Measurements from ENCODE around the gene PLEKHM1.
"Not testable (repeated sequence)": the region's sequence is repeated elsewhere in the genome, so short reads cannot be mapped to it uniquely, and the experiment has no call there.

The PLEKHM1 gene

DNA sequence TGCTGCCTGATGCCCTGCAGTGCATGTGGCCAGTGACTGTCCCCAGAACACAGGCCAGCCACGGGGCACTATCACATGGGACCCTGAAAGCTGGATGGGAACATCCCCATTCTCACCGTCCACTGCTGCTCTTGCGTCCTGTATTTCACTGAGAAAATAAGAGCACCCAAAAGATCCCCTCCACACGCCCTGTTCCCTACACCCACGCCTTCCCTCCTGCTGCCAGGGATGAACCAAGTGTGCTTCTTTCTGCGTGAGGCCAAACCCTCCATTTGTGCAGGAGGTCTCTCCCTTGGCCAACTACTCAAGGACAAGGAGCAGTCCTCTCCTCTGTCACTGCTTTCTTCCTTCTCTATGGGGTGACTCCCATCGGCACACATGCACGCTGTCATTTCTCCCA lies 36.2 kb downstream of the PLEKHM1 start:
- H3K27me3 ChIP-seq (ENCODE audit: low read depth, low read length); H3K4me3 ChIP-seq (ENCODE audit: low read depth in 1 of 2, low read length in 2 of 2); H3K4me1 ChIP-seq (ENCODE audit: control insufficient read depth in 1 of 2, insufficient read depth in 2 of 2, low read length in 2 of 2); H3K9me3 ChIP-seq (ENCODE audit: control insufficient read depth in 1 of 2, low read length in 2 of 2); H3K27ac ChIP-seq (ENCODE audit: low read length): not testable (repeated sequence)
- peaks cover 0 to 25% of the 10 kb centered on the region in 2 donors for H3K36me3 ChIP-seq (ENCODE audit: control insufficient read depth in 1 of 2, insufficient read depth in 2 of 2, low read length in 2 of 2)

DNA sequence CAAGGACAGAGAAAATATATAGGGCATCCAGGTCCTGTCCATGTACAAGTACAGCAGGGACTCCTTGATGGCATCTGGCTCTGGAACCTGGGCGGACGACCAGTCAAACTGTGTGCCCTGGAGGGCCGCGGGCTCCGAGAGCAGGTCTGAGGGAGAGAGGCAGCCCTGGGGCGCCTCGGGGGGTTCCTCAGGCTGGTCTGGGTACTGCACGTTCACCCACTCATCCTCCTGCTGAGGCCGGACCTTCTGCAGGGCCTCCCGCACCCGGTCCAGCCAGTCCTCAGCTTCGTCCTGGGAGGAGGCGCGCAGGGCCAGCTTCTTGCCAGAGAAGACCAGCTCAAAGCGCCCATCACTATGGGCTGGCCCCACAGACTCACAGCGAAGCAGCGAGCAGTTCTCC lies 36.8 kb downstream of the PLEKHM1 start:
- H3K27ac ChIP-seq (ENCODE audit: low read length); H3K4me1 ChIP-seq (ENCODE audit: control insufficient read depth in 1 of 2, insufficient read depth in 2 of 2, low read length in 2 of 2); H3K27me3 ChIP-seq (ENCODE audit: low read depth, low read length); H3K4me3 ChIP-seq (ENCODE audit: low read depth in 1 of 2, low read length in 2 of 2); H3K9me3 ChIP-seq (ENCODE audit: control insufficient read depth in 1 of 2, low read length in 2 of 2): not testable (repeated sequence)
- peaks cover 0 to 28% of the 10 kb centered on the region in 2 donors for H3K36me3 ChIP-seq (ENCODE audit: control insufficient read depth in 1 of 2, insufficient read depth in 2 of 2, low read length in 2 of 2)

- H3K4me3 ChIP-seq (ENCODE audit: low read depth in 1 of 2, low read length in 2 of 2); H3K27me3 ChIP-seq (ENCODE audit: low read depth, low read length); H3K27ac ChIP-seq (ENCODE audit: low read length); H3K9me3 ChIP-seq (ENCODE audit: control insufficient read depth in 1 of 2, low read length in 2 of 2); H3K4me1 ChIP-seq (ENCODE audit: control insufficient read depth in 1 of 2, insufficient read depth in 2 of 2, low read length in 2 of 2): not testable (repeated sequence)
- peaks cover 0 to 28% of the 10 kb centered on the region in 2 donors for H3K36me3 ChIP-seq (ENCODE audit: control insufficient read depth in 1 of 2, insufficient read depth in 2 of 2, low read length in 2 of 2)
These were observed 37.3 kb downstream of the PLEKHM1 start for GRCh38 chr17:45453225-45453534.

DNA sequence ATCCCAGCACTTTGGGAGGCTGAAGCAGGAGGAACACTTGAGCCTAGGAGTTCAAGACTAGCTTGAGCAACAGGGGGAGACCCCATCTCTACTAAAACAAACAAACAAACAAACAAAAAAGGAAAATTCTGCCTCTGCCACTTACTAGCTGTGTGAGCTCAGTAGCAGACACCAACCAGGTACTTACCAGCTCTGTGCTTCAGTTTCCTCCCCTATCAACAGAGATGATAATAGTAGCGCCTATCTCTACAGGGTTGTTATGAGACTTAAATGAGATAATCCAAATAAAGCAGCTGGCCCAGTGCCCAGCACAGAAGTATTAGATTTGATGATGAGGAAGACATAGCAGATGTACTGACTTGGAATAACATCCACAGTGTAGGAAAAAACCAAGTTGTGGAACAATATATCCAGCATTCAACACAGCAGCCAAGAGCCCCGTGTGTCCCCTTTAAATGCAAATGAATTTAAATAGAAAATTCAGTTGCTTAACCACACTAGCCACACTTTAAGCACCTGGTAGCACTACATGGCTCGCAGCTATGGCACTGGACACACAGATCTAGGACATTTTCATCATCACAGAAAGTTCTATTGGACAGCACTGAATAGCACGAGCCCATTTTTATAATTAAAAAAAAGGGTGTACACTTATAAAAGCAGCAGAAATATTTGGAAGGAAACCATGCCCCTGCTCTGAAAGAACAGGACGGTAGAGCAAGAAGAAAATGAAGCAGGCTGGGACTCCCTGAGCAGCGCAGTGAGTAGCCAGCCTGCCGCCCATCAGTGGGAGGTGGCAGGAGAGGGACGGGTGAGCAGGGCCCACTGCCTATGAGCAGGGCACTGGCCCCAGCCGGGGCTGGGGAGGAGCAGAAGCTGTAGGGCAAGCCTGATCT lies 37.9 kb downstream of the PLEKHM1 start:
- not testable (repeated sequence) for H3K27me3 ChIP-seq (ENCODE audit: low read depth, low read length); H3K4me1 ChIP-seq (ENCODE audit: control insufficient read depth in 1 of 2, insufficient read depth in 2 of 2, low read length in 2 of 2); H3K9me3 ChIP-seq (ENCODE audit: control insufficient read depth in 1 of 2, low read length in 2 of 2); H3K4me3 ChIP-seq (ENCODE audit: low read depth in 1 of 2, low read length in 2 of 2); H3K27ac ChIP-seq (ENCODE audit: low read length)
- H3K36me3 ChIP-seq (ENCODE audit: control insufficient read depth in 1 of 2, insufficient read depth in 2 of 2, low read length in 2 of 2): peaks cover 0 to 28% of the 10 kb centered on the region in 2 donors

- H3K27ac ChIP-seq (ENCODE audit: low read length); H3K4me3 ChIP-seq (ENCODE audit: low read depth in 1 of 2, low read length in 2 of 2); H3K9me3 ChIP-seq (ENCODE audit: control insufficient read depth in 1 of 2, low read length in 2 of 2); H3K27me3 ChIP-seq (ENCODE audit: low read depth, low read length); H3K4me1 ChIP-seq (ENCODE audit: control insufficient read depth in 1 of 2, insufficient read depth in 2 of 2, low read length in 2 of 2): not testable (repeated sequence)
- peaks cover 0 to 28% of the 10 kb centered on the region in 2 donors for H3K36me3 ChIP-seq (ENCODE audit: control insufficient read depth in 1 of 2, insufficient read depth in 2 of 2, low read length in 2 of 2)
These were observed 38.9 kb downstream of the PLEKHM1 start for GRCh38 chr17:45451660-45452059.

DNA sequence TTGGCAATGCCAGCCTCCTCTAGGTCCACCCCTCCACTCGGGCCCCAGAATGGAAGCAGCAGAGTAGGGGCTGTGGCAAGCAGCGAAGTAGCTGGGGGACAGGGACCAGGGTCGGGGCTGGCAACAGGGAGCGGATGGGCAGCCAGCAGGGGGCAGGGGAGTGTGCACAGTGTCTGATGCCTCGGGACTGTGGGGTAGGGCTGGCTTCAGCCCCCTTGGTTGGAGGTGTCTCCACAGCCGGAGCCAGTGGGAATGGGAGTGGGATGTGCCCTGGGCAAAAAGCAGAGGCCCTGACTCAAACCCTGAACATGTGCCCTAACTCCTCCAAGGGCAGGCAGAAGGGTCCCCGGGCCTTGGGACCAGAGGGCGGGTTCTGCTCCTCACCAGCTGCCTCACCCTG lies 39.4 kb downstream of the PLEKHM1 start:
- no peaks in the 10 kb centered on the region for H3K4me1 ChIP-seq (ENCODE audit: control insufficient read depth in 1 of 2, insufficient read depth in 2 of 2, low read length in 2 of 2)
- H3K4me3 ChIP-seq (ENCODE audit: low read depth in 1 of 2, low read length in 2 of 2): no peak overlapping the region
- H3K9me3 ChIP-seq (ENCODE audit: control insufficient read depth in 1 of 2, low read length in 2 of 2): no peaks in the 10 kb centered on the region
- H3K27me3 ChIP-seq (ENCODE audit: low read depth, low read length): no peaks in the 10 kb centered on the region
- no peak overlapping the region for H3K27ac ChIP-seq (ENCODE audit: low read length)
- H3K36me3 ChIP-seq (ENCODE audit: control insufficient read depth in 1 of 2, insufficient read depth in 2 of 2, low read length in 2 of 2): peaks cover 0 to 24% of the 10 kb centered on the region in 2 donors

- H3K27me3 ChIP-seq (ENCODE audit: low read depth, low read length); H3K4me1 ChIP-seq (ENCODE audit: control insufficient read depth in 1 of 2, insufficient read depth in 2 of 2, low read length in 2 of 2); H3K27ac ChIP-seq (ENCODE audit: low read length); H3K4me3 ChIP-seq (ENCODE audit: low read depth in 1 of 2, low read length in 2 of 2); H3K9me3 ChIP-seq (ENCODE audit: control insufficient read depth in 1 of 2, low read length in 2 of 2): not testable (repeated sequence)
- H3K36me3 ChIP-seq (ENCODE audit: control insufficient read depth in 1 of 2, insufficient read depth in 2 of 2, low read length in 2 of 2): peaks cover 0 to 24% of the 10 kb centered on the region in 2 donors
These were observed 40.7 kb downstream of the PLEKHM1 start for GRCh38 chr17:45449708-45450329.

GRCh38 chr17:45449260-45449659 lies 41.3 kb downstream of the PLEKHM1 start:
- H3K27me3 ChIP-seq (ENCODE audit: low read depth, low read length); H3K4me1 ChIP-seq (ENCODE audit: control insufficient read depth in 1 of 2, insufficient read depth in 2 of 2, low read length in 2 of 2); H3K9me3 ChIP-seq (ENCODE audit: control insufficient read depth in 1 of 2, low read length in 2 of 2); H3K4me3 ChIP-seq (ENCODE audit: low read depth in 1 of 2, low read length in 2 of 2); H3K27ac ChIP-seq (ENCODE audit: low read length): not testable (repeated sequence)
- H3K36me3 ChIP-seq (ENCODE audit: control insufficient read depth in 1 of 2, insufficient read depth in 2 of 2, low read length in 2 of 2): peaks cover 0 to 26% of the 10 kb centered on the region in 2 donors

GRCh38 chr17:45448483-45448882 lies 42.0 kb downstream of the PLEKHM1 start:
- not testable (repeated sequence) for H3K4me3 ChIP-seq (ENCODE audit: low read depth in 1 of 2, low read length in 2 of 2); H3K27me3 ChIP-seq (ENCODE audit: low read depth, low read length); H3K9me3 ChIP-seq (ENCODE audit: control insufficient read depth in 1 of 2, low read length in 2 of 2); H3K4me1 ChIP-seq (ENCODE audit: control insufficient read depth in 1 of 2, insufficient read depth in 2 of 2, low read length in 2 of 2); H3K27ac ChIP-seq (ENCODE audit: low read length)
- H3K36me3 ChIP-seq (ENCODE audit: control insufficient read depth in 1 of 2, insufficient read depth in 2 of 2, low read length in 2 of 2): peaks cover 0 to 30% of the 10 kb centered on the region in 2 donors

- not testable (repeated sequence) for H3K9me3 ChIP-seq (ENCODE audit: control insufficient read depth in 1 of 2, low read length in 2 of 2); H3K27ac ChIP-seq (ENCODE audit: low read length); H3K4me3 ChIP-seq (ENCODE audit: low read depth in 1 of 2, low read length in 2 of 2); H3K4me1 ChIP-seq (ENCODE audit: control insufficient read depth in 1 of 2, insufficient read depth in 2 of 2, low read length in 2 of 2); H3K27me3 ChIP-seq (ENCODE audit: low read depth, low read length)
- H3K36me3 ChIP-seq (ENCODE audit: control insufficient read depth in 1 of 2, insufficient read depth in 2 of 2, low read length in 2 of 2): peaks cover 0 to 26% of the 10 kb centered on the region in 2 donors
These were observed 42.5 kb downstream of the PLEKHM1 start for GRCh38 chr17:45448066-45448465.

GRCh38 chr17:45447650-45448049 lies 42.9 kb downstream of the PLEKHM1 start:
- H3K4me1 ChIP-seq (ENCODE audit: control insufficient read depth in 1 of 2, insufficient read depth in 2 of 2, low read length in 2 of 2); H3K27ac ChIP-seq (ENCODE audit: low read length); H3K4me3 ChIP-seq (ENCODE audit: low read depth in 1 of 2, low read length in 2 of 2); H3K9me3 ChIP-seq (ENCODE audit: control insufficient read depth in 1 of 2, low read length in 2 of 2); H3K27me3 ChIP-seq (ENCODE audit: low read depth, low read length): not testable (repeated sequence)
- H3K36me3 ChIP-seq (ENCODE audit: control insufficient read depth in 1 of 2, insufficient read depth in 2 of 2, low read length in 2 of 2): peaks cover 0 to 25% of the 10 kb centered on the region in 2 donors
